Inflammatory macrophage treated with lipopolysaccharide for 4 hours (primary cell): ENCODE results near the gene DNAJB4.
A peak's percentile ranks its signal among the peaks of the same experiment; 100 is the strongest.
"Not testable (repeated sequence)": the region's sequence is repeated elsewhere in the genome, so short reads cannot be mapped to it uniquely, and the experiment has no call there.

ENCODE experiments used
- DNase-seq: peaks from one replicate; pipeline ENCODE4 v3.0.0-alpha.2; 2020

Gene DNAJB4

DNA sequence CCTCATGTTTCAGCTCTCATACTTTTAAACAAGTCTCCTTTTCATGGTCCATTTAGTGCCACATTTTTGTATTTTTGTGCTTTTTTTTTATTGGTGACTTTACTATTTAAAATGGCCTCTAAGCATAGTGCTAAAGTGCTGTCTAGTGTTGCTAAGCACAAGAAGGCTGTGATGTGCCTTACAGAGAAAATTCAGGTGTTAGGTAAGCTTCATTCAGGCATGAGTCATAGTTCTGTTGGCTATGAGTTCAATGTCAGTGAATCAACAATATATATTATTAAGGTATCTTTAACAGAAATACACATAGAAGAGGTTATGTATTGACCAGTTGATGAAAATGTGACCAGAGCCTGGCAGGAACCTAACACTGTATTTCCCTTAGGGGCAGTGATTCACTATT, 13.1 kb upstream of the DNAJB4 start:
- DNase-seq, result no peak

DNA sequence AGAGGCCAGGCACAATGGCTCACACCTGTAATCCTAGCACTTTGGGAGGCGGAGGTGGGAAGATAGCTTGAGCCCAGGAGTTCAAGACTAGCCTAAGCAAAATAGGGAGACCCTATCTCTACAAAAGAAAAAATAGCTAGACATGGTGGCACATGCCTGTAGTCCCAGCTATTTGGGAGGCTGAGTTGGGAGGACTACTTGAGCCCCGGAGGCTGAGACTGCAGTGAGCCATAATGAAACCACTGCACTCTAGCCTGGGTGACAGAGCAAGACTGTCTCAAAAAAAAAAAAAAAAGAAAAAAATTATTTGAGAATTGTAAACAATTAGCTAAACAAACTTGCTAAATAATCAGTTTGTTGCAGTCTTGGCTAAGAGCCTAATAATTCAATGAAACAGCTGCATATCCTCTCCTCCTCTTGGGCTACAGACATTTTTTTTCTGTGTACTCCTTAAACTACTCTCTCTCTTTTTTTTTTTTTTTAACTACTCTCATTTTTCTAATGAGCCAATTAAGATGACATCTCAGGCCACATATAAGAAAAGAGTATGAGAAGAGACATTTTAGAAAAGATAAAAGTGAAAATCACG, 10.5 kb upstream of the DNAJB4 start:
- no peak for DNase-seq

DNA sequence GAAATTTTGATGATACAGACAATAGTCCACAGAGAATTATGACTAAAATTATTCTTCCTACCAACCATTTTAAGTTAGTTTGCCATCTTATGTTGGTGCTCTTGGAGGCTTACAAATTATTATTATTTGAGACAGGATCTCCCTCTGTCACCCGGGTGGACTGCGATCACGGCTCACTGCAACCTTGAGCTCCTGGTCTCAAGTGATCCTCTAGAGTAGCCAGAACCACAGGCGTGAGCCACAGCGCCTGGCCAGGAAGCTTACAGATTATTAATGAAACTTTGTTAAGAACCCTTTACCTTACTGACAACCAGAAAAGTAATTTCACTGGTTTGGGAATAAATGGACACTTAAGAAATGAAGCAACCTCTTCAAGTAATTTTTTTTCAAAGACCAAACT, 8.0 kb upstream of the DNAJB4 start:
- DNase-seq, result no peak

DNA sequence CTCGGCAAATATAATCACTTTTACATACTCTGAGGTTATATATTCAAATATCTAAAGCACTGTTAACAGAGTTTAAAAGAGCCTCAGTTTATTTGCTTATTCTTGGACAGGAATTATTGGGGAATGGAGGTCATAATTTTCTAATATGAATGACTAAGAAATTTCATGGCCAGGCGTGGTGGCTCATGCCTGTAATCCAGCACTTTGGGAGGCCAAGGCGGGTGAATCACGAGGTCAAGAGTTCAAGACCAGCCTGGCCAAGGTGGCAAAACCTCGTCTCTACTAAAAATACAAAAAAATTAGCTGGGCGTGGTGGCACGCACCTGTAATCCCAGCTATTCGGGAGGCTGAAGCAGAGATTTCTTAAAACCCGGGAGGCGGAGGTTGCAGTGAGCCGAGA, 4.2 kb upstream of the DNAJB4 start:
- DNase-seq, result not testable (repeated sequence)

DNA sequence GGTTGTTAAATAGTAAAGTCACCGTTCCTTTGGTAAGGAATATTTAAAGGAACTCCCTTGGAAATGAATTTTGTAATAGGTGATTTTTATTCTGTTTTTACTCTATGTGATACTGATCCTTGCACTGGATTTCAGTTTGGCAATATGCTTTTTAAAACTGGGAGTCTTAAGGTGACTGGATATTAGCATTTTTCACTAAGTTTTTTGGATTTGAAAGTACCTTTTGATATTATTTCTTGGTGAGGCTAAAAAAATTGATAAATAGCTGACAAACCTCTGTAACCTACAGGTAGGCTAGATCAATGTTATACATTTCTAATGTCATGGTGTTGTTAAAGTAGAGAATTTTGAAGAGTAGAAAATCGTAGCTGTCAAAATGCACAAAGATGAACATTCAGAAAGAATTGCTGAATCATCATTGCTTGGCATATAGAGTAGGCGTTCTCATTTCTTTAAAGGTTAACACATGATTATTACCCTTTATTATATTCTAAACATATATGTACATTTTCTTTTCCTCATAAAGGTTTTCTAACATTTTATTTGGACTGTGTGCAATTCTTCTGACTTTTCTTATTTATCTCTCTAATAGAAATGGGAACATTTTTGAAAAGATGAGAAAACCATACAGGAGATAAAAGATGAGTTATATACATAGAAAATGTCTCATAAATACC, 1.5 kb upstream of the DNAJB4 start:
- DNase-seq, result peak; percentile 36

DNA sequence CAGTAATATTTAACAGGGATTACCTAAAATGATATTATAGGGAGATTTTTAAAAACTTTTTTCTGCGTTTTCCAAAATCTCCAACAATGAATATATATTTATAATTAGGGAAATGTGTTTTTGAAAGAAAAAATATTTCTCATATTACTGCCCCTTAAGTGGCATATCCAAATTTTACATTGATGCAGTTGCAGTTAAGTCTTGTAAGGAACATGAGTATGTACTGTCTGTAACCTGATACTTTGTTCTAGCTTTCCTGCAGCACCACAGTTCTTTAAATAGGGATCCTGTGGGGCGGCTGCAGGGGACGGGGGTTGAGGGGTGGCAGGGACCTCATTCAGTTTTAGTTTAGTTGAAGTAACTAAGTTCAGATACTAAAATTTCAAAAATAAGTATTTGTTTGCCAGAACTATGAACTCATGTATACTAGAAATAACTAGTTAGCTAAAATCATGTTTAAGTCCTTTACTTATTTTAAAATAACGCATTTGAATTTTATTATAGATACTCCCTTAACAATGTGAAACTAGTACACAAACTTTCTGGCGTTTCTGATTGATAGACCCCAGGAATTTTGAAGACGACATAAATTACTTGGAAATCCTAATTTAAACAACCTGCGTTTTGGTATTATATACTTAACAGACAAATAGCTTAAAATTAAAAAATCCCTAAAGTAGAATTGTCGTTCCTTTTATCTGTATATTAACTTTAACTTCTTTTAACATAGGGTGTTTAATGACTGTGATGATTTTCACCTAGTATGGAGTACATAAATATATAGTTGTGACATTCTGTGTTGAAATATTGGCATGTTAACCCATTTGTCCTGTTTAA, 639 bp upstream of the DNAJB4 start:
- peak; percentile 86 for DNase-seq

DNA sequence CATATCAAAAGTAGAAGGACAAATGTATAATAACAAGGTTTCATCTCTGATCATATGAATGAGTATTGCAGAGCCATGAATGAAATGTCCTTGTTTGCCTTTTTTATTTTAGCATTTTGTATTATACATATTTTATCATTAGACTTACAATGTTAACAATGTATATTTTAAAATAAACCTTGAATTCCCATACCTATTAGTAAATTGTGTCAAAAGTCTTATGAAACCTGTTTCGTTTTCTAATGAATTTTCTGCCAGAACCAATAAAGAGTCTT, 646 bp downstream of the DNAJB4 start:
- DNase-seq, result no peak

DNA sequence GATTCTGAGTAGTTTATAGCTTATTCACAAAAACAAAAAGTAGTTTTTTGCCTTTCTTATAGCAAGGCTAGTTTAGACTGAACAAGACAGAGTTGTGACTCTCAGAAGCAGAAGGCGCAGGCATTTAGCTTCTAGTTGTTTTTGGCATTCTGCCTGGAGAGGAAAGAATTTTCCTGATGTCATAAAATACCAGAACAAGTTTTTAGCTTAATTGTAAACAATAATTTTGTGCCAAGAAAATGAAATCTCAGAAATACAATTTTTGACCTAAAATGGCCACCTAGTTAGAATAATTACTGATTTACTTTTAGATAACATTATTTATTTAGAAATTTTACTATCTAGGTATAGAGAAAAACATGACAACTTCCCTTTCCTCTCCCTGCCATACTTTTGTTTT, 1.0 kb downstream of the DNAJB4 start:
- DNase-seq, result peak; percentile 35

DNA sequence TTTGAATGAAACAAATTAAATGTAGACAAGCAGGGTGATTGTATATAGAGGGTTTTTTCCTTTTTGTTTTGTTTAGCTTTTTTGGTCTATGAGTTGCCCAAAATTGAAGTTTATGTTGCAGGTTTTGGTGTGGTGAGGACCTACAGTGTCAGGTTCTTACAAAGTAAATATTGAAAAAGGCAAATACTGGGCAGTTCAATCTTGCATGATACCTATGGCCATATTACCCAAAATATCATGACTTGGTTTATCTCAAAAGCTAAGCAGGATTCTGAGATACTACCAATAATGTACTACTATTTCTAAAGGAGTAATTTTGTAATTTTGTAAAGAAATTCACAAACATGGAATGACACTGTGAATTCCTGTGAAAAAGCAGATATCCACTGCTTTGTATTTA, 1.8 kb downstream of the DNAJB4 start:
- no peak for DNase-seq

DNA sequence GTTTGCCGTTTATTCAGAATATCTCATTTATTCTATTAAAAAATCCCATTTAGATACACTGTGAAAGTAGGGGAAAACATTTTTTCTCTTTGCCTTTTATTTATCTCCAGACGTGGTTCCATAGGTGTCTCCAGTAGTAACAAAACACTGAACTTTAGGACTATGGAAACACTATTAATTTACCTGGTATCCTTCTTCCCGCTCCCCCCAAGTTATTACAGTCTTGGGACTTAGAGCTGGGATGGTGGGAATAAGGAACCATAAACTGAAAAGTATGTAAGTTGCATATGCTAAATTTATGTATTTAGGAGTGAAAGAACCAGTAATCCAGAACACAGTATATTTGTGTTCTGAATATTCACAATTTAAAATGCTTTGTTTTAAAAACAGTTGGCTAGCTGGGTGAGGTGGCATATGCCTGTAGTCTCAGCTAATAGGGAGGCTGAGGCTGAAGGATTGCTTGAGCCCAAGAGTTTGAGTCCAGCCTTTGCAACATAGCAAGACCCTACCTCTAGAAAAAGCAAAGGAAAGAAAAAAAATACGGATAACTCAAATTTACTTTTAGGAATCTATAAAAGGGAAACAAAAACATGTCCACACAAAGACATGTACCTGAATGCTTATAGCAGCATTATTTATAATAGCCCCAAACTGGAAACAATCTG, 3.1 kb downstream of the DNAJB4 start:
- DNase-seq, result no peak

DNA sequence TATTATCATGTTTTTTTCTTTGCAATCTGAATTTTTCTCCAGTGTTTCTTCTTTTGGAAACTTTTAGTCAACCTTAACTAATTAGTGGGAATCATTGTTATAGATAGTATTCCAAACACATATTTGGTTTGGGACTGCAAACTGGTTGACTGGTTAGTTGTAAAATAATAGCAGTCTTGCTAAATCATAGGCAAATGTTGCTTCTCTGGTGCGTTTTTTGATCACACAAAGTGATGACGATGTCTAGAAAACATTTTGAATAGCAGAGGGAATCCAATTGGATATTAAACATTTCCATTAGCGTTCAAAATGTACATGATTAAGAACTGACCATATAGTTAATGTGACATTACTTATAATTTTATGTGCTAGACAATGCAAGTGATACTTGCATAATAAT, 4.5 kb downstream of the DNAJB4 start:
- DNase-seq, result no peak

DNA sequence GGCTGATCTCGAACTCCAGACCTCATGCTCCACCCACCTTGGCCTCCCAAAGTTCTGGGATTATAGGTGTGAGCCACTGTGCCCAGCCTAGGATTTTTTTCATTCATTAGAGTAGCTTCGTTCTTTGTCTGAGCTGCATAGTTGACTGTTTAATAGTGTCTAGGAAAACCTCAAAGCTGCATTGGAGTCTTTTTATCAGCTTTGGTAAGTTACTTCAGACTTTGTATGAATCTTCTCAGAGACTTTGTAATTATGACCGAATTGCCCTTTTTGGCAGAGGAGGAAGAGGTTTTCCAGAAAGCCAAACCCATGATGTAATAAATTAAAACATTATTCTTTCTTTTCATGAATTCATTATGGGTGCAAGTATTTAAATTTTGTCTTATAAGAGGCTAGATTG, 5.1 kb downstream of the DNAJB4 start:
- DNase-seq, result no peak

DNA sequence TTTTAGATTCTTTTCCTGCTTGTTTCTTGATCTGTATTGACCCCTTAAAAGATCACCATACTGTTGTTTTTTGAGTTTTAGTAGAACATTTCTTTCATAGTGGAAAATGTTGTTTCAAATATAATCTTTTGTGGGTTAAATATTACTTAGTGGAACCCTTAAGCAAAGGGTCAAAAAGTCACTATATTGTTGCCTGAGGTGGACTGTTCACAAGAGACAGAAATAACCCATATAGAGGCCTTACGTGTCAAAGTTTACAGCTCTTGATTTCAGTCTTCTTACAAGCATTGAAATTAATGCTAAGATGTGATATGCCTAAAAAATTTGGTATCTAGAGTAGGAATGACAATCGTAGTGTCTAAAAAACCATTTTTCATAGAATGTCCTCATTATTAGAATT, 6.3 kb downstream of the DNAJB4 start:
- DNase-seq, result no peak

DNA sequence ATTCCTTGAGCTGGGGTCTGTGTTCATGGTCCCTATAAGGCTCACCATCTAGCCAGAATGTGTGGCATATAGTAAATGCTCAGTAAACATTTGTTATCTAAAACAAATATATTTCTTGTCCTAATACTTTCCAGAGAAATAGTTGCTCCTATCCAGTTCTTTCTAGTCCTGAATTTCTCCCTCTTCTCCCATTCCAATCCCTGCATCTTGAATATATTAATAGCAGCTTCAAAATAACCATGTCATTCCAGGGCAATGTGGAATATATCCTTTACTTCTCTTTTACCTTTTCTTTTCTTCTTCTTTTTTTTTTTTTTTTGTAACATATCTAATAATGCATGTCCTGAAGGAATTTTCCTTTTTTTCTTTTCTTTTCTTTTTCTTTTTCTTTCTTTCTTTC, 10.4 kb downstream of the DNAJB4 start:
- DNase-seq, result no peak

DNA sequence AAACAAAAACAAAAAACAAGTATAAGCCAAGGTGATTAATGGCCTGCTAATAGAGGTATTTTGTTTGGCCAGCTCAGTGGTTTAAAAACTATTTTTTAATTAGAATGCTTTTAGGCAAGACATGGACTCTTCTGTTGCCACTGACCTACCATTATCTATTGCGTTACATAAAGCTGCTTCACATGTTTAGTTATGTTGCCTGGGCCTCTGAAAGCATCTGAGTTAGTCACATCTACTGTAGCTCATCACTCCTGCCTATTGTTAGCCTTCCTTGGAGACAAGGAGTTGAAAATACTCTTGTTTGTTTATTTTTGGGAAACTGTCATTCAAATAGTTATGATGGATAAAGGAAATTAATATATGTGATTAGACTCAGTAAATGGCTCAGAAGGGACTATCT, 14.3 kb downstream of the DNAJB4 start:
- DNase-seq, result no peak

DNA sequence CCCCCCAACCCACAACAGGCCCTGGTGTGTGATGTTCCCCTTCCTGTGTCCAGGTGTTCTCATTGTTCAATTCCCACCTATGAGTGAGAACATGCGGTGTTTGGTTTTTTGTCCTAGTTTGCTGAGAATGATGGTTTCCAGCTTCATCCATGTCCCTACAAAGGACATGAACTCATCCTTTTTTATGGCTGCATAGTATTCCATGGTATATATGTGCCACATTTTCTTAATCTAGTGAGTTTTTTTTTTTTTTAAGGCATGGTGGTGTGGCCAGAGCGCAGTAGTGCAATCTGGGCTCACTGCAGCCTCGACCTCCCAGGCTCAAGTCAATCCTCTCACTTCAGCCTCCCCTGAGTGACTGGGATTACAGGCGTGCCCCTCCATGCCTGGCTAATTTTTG, 16.4 kb downstream of the DNAJB4 start:
- DNase-seq, result not testable (repeated sequence)

DNA sequence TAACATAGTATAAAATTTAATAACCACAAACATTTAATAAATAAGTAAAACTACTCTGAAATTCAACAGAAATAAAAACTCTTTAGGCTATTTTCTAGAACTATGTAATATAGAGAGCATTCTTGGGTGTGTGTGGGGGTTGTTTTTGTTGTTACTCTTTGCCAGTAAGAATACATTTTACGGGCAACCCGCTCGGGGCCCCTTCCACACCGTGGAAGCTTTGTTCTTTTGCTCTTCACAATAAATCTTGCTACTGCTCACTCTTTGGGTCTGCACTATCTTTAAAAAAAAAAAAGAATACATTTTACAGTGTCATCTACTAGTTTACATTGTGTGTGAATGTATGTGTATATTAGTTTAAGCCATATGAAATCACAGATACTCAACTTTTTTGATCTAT, 25.1 kb downstream of the DNAJB4 start:
- DNase-seq, result no peak

DNA sequence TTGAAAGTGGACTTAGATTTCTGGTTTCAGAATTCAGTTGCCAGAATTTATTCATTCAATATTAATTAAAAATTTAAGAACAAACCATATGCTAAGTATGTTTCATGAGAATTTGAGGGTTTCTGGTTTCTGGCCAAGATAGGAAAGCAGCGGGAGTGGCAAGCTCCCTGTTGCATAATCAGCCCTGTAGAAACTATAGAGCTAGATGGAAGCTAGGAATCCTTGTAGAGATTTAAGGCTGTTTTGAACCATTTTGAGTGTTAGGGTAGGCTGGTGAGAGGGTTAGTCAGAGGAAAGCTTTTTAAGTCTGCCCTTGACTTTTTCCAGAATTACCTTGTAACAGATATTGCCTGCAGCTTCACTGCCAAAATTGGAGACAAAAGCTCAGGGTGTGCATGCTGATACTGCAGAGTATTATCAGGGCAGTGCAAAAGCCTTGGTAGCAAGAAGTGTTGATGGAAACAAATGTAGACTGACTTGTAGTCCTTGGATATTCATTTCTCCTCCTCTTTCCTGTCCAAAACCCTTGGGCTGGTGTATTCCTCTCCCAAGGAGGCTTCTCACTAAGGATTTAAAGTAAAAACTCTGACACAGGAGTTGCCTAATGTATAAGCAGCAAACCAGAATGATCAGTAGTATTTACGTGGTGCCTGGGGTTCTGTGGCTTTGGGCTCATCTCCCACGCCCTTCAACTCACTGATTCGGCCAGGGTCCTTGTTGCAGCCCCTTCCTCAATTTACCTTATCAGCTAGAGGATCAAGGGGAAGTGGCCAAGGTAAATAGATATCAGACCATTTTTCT, 28.5 kb downstream of the DNAJB4 start:
- no peak for DNase-seq

DNA sequence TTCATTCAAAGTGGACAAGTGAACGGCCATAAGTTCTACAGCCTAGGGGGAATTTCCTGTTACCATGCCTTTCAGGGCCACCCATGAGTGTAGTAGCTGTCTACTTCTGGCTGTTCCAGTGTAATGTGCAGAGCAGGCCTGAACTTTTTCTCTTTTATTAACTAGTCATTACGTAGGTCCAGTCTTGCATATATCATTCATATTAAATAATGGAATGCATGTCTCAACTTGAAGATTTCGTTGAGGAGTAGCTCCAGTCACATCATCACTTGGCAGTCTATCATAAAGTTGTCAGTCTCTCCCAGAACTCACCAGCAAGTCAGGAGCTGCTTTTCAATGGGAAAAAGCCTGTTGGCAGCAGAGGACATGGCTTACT, 29.0 kb downstream of the DNAJB4 start:
- no peak for DNase-seq

DNA sequence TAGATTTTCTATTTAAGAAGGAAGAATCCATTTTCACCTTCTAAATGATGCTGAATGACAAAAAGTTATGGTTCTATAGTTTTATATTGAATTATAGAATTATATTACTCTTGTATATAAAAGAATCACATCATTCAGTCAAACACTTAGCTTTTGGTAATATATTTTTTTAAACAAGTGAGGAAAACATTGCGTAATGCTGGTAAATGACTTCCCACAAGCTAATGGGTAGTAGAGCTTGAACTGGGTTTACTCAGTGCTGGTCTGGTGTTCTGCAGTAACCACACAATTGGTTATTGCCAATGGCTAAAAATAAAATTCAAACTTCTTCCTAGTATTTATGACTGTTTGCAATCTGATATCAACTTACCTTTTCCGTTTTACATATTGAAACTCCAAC, 30.4 kb downstream of the DNAJB4 start:
- no peak for DNase-seq

DNA sequence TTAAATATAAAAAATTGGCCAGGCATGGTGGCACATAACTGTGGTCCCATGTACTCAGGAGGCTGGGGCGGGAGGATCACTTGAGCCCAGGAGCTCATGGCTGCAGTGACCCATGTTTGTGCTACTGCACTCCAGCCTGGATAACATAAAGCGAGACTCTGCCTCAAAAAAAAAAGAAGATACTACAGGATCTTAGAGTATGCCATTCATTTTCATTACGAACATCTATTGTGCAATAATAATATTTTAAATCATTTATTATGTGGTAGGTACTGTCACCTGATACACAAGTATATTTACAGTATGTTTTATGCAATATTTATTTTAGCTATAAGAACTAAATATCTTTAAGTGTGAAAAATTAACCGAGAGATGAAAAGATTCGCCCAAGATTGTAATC, 31.7 kb downstream of the DNAJB4 start:
- DNase-seq, result no peak

DNA sequence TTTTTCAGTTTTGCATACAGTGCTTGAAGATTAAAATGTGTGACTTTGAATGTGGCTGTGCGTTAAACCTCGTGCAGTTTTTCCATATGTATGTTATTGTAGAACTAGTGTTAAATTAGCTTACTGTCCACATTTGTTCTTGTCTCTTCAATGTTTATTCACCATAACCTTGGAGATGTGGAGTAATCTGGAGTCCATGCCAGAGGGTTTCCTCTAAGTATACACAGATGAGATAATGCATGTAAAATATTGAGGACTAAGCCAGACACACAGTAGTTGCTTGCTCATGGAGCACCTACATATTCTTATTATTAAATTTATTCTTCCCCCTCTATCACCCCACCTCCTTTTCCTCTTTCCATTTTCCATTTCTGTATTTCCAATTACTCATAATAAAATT, 33.3 kb downstream of the DNAJB4 start:
- no peak for DNase-seq

DNA sequence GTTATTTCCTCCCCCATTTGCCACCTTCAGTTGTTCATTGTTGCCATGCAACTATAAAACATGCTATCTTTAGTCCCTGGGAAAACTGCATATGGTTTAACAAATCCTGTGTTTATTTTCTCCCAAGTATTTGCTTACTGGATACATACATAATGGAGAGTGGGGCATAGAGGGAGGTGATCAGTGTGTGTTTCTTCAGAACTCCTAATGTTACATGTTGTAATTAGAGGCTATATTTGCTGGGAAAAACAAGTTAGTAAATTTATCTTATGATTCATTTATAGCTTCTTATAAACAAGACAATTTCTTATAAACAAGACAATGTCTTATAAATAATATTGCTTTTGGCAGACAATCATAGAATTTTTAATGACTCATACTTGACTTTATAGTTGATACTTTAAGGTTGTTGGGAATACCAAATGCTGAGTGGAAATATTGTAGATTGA, 33.8 kb downstream of the DNAJB4 start:
- no peak for DNase-seq
